DND-41 (cell line): ENCODE results near the gene CDK12.

Experiments
- EZH2 ChIP-seq: IDR thresholded peaks from 3 replicates; pipeline ENCODE4 v1.6.1; 2012; ENCODE audit warnings: borderline replicate concordance, low read depth, mild to moderate bottlenecking, moderate library complexity, low read length, inconsistent platforms; ENCODE audit not compliant: severe bottlenecking
- TF ChIP-seq, protein P1 (sequence below): IDR thresholded peaks from 2 replicates; pipeline ENCODE4 v1.5.1; 2012; ENCODE audit warnings: borderline replicate concordance, low read length, moderate library complexity, mild to moderate bottlenecking; ENCODE audit not compliant: poor library complexity, severe bottlenecking; ENCODE audit errors: extremely low read depth

- TF ChIP-seq, protein P1, sequence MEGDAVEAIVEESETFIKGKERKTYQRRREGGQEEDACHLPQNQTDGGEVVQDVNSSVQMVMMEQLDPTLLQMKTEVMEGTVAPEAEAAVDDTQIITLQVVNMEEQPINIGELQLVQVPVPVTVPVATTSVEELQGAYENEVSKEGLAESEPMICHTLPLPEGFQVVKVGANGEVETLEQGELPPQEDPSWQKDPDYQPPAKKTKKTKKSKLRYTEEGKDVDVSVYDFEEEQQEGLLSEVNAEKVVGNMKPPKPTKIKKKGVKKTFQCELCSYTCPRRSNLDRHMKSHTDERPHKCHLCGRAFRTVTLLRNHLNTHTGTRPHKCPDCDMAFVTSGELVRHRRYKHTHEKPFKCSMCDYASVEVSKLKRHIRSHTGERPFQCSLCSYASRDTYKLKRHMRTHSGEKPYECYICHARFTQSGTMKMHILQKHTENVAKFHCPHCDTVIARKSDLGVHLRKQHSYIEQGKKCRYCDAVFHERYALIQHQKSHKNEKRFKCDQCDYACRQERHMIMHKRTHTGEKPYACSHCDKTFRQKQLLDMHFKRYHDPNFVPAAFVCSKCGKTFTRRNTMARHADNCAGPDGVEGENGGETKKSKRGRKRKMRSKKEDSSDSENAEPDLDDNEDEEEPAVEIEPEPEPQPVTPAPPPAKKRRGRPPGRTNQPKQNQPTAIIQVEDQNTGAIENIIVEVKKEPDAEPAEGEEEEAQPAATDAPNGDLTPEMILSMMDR: no peak
- TF ChIP-seq EZH2: no peak
These were observed 5.4 kb upstream of the CDK12 start for GRCh38 chr17:39455919-39456318.
